GM19043 (cell line): ENCODE data around the gene HOXB6.

Source experiments
- ATAC-seq: cut with Tn5 transposase; IDR thresholded peaks from one replicate; pipeline ENCODE4 v1.9.1; 2021; ENCODE audit warnings: low read depth; ENCODE audit not compliant: unreplicated experiment

Gene HOXB6

GRCh38 chr17:48596735-48597527 lies 7.9 kb downstream of the HOXB6 start:
- ATAC-seq = no peak

GRCh38 chr17:48596000-48596734 lies 8.6 kb downstream of the HOXB6 start:
- no peak for ATAC-seq

- ATAC-seq = no peak
Measured at GRCh38 chr17:48595278-48595999, 9.3 kb downstream of the HOXB6 start.

GRCh38 chr17:48594538-48595277 lies 10.1 kb downstream of the HOXB6 start:
- ATAC-seq = no peak

- no peak for ATAC-seq
Measured at GRCh38 chr17:48593840-48594537, 10.8 kb downstream of the HOXB6 start.

- ATAC-seq = no peak
Measured at GRCh38 chr17:48593126-48593829, 11.5 kb downstream of the HOXB6 start, which contains the start of gene HOXB5. HOXB5 (minus strand) TSS chr17:48593779; CDS start chr17:48593682, 97 bp downstream.

- ATAC-seq = no peak
Measured at GRCh38 chr17:48592577-48592976, 12.2 kb downstream of the HOXB6 start.

GRCh38 chr17:48592057-48592514 lies 12.7 kb downstream of the HOXB6 start:
- no peak for ATAC-seq

- ATAC-seq = no peak
Measured at GRCh38 chr17:48591255-48592056, 13.3 kb downstream of the HOXB6 start.

- ATAC-seq = no peak
Measured at GRCh38 chr17:48590607-48591161, 14.1 kb downstream of the HOXB6 start.

- no peak for ATAC-seq
Measured at GRCh38 chr17:48589831-48590606, 14.8 kb downstream of the HOXB6 start, which contains the start of gene HOXB3. HOXB3 (minus strand) TSS chr17:48590241; CDS start chr17:48552474, 37,767 bp downstream.

- no peak for ATAC-seq
Measured at GRCh38 chr17:48589060-48589830, 15.5 kb downstream of the HOXB6 start.

- no peak for ATAC-seq
Measured at GRCh38 chr17:48588528-48588927, 16.3 kb downstream of the HOXB6 start.

GRCh38 chr17:48588074-48588415 lies 16.7 kb downstream of the HOXB6 start:
- ATAC-seq = no peak

GRCh38 chr17:48587276-48588073 lies 17.3 kb downstream of the HOXB6 start:
- no peak for ATAC-seq
